GM12892 (cell line): ENCODE measurements around the gene FXYD6.

Source experiments
- POLR2A ChIP-seq: IDR thresholded peaks from 2 replicates; pipeline ENCODE4 v1.6.1; 2011; ENCODE audit warnings: low read depth, low read length, control low read depth
- POLR2AphosphoS5 ChIP-seq: IDR thresholded peaks from 2 replicates; pipeline ENCODE4 v1.6.1; 2011; ENCODE audit warnings: low read depth, low read length, control low read depth

- TF ChIP-seq POLR2A: no peak
- TF ChIP-seq POLR2AphosphoS5: no peak
Observed at GRCh38 chr11:117806846-117807245, 69.6 kb downstream of the FXYD6 start.
